GM21447 (cell line): Measurements from ENCODE around the gene TUBG2.
A peak's percentile ranks its signal among the peaks of the same experiment; 100 is the strongest.
"Not testable (repeated sequence)": the region's sequence is repeated elsewhere in the genome, so short reads cannot be mapped to it uniquely, and the experiment has no call there.

ENCODE experiments used
- ATAC-seq: cut with Tn5 transposase; IDR thresholded peaks from one replicate; pipeline ENCODE4 v1.9.1; 2021; ENCODE audit not compliant: unreplicated experiment

TUBG2 gene

DNA sequence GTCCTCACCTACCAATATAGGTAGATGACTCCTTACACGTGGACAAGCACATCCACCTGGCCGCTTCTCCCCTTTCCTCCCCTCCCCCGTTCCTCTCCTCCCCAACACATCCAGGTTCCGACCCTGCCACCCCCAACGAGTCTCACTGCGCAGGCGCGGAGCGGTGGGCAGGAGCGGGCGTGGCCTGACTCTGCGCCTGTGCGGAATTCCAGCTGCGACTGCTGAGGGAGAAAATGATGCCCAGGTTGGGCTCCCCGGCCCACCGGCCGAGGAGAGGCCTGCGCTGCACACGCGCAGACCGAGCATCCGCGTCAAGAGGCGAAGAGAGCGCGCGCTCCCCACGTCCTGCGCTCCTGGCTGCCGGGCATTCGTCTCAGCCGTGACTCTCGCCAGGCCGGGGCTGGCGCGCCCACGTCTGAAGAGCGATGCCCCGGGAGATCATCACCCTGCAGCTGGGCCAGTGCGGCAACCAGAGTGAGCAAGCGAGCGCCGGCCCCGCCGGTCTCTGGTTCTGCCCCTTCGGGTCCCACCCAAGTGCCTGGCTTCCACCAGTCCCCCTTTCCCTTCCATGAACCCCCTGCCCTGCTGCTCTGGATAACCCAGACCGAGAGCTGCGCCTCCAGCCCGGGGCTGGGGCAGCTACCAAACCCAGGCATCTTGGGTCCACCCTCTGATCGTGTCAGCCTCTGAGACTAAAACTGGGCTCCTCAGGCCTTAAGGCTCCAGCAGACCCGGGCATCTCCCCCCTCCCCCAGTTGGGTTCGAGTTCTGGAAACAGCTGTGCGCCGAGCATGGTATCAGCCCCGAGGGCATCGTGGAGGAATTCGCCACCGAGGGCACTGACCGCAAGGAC is at the start of gene TUBG2:
Gene TUBG2, plus strand, starts transcription at position 206 of the 853 bp plus-strand sequence. Its CDS starts 220 bp downstream, at position 426.
- peak; percentile 54 for ATAC-seq

DNA sequence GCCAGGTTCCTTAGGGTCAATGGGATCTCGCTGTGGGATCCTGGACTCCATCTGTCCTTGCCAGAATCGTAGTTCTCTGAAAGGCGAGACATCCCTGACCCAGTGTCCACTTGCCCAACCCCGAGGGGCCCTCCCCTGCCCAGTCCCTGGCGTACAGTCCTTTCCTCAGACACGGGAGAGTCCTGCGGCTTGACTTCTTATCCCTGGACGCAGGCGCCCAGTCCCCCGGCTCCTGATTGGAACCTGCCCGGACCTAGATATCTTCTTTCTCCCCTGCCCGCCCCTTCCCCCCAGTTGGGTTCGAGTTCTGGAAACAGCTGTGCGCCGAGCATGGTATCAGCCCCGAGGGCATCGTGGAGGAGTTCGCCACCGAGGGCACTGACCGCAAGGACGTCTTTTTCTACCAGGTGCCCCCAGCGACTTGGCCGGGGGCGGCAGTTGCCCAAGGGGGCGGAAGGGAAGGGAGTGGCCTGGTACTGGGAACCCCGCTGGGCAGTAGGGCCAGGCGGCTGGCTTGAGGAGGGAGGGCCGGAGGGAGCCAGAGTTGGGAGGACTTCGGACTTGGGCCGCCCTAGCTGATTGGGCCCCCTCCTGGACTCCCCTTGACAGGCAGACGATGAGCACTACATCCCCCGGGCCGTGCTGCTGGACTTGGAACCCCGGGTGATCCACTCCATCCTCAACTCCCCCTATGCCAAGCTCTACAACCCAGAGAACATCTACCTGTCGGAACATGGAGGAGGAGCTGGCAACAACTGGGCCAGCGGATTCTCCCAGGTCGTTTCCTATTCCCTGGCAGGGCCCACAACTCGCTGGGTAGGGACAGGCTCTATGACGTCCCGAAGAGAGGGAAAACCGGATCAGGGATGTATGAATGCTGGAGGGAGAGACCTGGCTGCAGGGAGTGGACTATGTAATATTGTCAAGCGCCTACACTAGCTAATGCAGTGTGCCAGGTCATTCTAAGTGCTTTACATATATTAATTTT is 49.0 kb upstream of the TUBG2 start:
- peak; percentile 9 for ATAC-seq

DNA sequence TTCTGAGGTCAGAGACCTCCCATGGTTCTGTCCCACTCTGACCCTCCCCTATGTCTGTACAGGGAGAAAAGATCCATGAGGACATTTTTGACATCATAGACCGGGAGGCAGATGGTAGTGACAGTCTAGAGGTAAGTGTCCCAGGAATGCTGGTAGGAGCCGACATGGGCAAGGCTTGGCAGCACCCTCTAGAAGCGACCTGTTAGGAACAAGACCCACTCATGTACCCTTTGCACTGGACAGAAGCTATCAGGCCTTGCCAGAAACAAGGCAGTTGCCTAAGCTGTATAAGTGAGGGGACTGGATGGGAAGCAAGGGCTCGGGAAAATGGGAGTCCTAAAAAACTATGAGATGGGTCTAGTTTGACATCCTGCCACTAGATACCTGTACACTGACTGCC is 47.1 kb upstream of the TUBG2 start:
- ATAC-seq, result no peak

DNA sequence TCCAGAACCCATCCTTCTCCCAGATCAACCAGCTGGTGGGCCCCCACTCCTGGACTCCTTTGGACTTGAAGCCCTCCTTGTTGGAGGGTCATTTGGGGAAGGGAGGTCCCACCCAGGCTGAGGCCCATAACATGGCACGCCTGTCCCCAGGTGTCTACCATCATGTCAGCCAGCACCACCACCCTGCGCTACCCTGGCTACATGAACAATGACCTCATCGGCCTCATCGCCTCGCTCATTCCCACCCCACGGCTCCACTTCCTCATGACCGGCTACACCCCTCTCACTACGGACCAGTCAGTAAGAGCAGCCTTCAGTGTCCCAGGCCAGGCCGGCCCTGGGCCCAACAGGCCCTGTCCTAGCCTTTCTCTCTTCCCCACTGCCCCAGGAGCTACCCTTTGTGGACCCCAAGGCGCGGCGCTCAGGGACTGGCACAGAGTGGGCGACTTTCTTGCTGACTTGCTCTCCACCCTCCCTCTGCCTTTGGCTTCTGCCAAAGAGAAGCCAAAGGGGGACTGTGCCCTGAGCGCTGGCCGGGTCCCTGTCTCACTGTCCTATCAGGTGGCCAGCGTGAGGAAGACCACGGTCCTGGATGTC is 45.3 kb upstream of the TUBG2 start:
- no peak for ATAC-seq

DNA sequence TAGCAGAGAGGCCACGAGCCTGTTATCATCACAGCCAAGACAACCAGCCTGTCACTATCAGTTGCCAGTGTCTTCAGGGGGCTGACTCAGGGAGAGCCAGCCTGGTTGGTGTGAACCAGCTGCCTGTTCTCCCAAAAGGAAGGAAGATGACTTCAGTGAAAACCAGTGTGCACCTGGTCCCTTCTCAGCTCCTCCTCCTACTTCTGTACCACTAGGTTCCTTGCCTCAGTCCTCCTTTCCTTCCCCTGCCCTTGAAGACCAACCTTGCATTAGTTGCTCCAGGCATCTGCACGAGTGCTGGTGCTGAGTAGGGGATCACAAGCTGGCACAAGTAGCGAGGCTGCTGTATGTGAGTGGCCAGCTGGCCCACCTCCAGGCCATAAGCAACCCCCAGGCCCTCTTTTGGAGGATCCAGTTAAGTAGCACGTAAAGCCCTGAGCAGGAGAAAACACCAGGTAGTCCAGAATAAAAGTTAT is 41.1 kb upstream of the TUBG2 start:
- ATAC-seq, result no peak

DNA sequence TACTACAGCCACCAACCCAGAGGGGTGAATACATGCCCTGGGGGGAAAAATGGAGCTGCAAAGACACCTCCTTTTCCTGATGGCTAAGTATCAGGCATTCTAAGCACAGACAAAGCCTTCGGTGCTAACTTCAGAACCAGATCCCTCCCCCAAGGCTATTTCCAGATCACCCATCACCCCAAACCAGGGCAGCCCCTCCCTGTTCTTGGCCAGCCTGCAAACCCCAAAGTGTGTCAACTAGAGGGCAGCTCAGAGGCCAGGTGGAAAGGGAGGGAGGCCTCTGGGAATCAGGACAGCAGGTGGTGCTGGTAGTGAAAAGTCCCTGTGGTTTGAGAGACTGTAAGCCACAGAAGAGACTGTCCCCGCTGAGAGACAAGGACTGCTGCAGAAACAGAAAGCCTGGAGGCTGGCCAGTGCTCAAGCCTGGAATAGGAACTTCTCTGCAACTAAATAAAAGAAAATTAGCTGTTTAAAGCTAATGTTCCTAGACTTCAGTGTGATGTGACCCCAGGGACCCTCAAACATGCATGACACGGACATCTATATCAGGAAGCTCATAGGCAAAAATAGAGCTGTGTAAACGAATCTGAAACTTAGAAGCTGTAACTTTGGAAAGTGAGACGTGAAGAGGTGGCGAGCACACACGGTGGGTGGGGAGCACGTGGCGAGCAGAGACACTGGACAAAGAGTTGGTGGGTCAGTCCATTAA is 40.5 kb upstream of the TUBG2 start:
- peak; percentile 77 for ATAC-seq

DNA sequence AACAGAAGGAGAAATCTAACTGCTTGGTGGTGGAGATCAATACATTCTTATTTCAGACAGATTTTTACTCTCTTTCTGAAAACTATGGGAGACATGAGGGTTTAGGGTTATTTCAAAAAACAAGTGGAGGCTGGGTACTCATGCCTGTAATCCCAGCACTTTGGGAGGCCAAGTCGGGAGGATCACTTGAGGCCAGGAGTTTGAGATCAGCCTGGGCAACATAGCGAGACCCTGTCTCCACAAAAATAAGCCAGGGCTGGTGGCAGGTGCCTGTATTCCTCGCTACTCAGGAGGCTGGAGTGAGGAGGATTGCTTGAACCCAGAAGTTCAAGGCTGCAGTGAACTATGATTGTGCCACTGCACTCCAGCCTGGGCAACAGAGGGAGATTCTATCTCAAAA is 37.1 kb upstream of the TUBG2 start:
- not testable (repeated sequence) for ATAC-seq

DNA sequence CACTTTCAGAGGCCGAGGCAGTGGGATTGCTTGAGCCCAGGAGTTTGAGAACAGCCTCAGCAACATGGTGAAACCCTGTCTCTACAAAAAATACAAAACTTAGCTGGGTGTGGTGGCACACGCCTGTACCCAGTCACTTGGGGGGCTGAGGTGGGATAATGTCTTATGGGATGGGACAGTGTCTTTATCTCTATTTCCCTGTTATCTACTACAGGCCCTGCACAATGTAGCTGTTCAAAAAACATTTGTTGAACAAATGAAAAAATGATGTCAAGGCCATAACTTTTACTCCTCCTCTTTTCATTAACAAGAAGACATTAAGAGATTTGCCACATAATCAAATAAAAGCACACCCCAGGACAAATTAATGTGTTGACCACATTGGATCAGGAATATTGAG is 35.8 kb upstream of the TUBG2 start:
- no peak for ATAC-seq

DNA sequence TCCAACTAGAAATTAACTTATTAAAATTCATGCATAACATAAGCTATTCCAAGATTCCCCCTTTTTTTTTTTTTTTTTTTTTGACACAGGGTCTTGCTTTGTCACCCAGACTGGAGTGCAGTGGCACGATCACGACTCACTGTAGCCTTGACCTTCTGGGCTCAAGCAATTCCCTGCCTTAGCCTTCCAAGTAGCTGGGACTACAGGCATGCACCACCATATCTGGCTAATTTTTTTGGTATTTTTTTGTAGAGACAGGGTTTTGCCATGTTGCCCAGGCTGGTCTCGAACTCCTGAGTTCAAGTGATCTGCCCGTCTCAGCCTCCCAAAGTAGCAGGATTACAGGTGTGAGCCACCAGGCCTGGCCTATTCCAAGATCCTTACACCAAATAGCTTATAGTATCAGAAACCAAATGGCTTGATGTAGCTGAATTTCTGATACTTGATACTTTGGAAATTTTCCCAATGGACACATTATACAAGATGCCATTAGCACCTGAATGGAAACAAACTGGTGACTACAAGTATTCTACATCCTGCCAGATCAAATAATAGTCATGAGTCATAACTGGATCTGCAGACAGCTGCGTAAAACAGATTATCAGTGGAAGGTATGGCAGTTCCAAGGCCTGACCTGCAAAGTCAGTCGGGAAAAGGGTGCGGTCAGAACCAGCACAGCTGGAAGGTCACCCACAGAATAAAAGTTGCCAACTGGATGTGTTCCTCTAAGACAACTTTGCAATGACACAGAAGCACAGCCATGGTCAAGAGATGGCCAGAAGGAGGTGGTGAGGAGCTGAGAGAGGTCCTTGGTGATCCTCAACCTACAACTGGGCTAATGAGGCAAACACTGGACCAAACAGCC is 35.1 kb upstream of the TUBG2 start:
- no peak for ATAC-seq

DNA sequence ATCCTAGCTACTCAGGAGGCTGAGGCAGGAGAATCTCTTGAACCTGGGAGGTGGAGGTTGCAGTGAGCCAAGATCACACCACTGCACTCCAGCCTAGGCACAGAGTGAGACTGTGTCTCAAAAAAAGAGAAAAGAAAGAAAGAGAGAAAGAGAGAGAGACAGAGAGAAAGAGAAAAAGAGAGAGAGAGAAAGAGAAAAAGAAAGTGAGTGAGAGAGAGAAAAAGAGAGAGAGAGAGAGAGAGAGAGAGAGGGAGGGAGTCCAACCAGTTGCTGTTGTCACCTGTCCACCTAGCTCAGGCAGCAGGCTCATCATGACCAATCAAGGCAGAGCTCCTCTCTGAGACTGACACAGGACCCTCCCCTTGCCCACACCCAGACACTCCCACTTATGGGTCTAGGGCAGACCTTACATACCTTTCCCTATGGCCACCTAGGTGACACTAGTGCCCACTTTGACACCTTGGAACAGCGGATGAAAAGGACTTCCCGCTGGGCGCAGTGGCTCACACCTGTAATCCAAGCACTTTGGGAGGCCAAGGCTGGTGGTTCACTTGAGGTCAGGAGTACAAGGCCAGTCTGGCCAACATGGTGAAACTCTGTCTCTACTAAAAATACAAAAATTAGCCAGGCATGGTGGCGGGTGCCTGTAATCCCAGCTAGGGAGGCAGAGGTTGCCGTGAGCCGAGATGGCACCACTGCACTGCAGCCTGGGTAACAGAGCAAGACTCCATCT is 31.9 kb upstream of the TUBG2 start:
- not testable (repeated sequence) for ATAC-seq

DNA sequence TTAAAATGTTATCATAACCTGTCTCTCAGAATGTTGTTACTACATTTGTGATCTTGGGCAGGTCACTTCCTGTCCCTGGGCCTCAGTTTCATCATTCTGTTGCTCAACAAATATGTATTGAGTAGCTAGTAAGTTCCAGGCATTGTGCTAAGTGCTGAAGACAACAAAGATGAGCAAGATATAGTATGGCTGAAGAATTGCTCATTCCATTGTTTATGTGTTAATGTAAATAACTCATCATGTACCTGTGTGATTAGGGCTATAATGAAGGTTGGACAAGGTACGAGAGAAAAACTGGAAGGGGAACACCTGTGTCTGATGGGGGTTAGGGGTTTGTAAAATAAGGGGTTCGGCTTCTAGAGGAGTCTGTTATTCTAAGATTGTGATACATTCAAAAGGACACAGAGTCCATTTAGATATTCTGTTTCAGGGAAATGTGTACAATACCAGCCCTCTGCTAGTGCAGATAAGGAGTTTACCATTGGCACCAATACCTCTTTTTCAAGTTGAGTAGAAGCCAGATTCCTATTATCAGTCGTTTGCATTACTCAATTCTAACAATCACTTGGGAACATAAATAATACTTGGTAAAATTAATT is 29.6 kb upstream of the TUBG2 start:
- ATAC-seq, result no peak

DNA sequence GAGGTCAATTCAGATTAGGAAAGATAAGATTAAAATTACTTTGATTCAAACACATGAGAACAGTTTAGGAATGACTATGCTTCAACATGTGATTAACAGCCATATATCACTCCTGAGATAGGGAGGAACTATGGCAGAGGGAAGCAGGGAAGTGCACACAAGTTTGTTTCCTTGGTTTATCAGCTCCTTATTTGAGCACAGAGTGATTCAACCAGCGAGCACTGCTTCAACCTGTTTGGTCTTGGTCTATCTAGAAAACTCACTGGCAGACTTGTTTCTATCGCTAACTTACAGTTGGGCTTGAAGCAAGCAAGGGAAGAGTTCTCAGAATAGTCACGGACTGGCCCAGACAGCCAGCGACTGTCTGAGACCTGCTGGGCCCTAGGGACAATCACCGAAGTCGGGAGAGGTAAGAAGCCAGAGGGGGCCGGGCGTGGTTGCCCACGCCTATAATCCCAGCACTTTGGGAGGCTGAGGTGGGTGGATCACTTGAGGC is 26.1 kb upstream of the TUBG2 start:
- ATAC-seq, result no peak

DNA sequence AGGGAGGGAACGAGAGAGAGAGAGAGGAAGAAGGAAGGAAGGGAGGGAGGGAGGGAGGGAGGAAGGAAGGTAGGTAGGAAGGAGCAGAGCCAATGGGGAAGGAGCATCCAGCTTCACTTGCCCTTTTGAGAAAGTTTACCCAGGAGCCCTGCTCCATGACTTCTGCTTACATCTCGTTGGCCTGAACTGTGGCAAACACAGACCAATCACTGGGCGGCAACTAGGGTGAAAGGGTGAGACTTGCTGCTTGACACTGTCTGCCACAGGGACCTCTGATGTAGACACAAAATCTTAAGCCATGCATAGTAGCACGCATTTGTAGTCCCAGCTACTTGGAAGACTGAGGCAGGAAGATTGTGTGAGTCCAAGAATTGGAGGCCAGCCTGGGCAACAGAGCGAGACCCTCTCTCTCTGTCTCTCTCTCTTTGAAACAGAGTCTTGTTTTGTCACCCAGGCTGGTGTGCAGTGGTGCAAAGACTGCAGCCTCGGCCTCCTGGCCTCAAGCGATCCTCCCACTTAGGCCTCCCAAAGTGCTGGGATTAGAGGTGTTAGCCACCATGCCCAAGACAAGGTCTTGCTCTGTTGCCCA is 19.5 kb upstream of the TUBG2 start:
- no peak for ATAC-seq

DNA sequence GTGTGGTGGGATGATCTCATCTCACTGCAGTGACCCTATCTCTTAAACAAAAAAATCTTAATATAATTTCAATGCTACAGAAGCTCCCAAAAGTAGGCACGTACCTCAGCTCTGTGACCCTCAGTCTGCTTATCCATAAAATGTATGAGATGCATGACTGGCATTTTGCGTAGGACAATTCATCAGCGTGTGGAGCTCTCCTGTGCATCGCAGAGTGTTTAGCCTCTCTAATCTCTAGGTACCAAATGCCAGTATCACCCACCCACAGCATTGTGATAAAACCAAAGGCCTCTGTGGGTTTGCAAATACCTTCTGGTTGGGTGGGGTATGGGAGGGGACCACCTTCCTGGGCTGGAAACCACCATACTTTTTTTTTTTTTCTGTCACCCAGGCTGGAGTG is 19.0 kb upstream of the TUBG2 start:
- no peak for ATAC-seq

DNA sequence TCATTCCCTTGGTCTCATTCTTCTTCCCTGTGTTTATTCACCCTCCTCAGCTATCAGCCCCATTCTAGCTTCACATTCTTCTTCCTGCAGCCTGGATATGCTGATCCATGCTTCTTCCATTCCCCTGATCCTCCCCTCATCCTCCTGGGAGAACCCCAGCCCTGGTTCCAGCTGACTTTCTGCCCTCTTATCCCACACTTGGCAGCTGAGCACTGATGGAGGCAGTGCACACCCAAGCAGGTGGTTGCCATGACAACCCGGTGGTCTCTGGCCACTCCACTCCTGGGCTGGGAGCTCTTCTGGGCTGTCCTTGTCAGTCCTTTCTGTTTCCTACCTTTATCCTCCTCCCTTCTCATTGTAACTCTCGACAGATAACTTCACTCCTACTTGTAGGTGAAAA is 16.7 kb upstream of the TUBG2 start:
- no peak for ATAC-seq

DNA sequence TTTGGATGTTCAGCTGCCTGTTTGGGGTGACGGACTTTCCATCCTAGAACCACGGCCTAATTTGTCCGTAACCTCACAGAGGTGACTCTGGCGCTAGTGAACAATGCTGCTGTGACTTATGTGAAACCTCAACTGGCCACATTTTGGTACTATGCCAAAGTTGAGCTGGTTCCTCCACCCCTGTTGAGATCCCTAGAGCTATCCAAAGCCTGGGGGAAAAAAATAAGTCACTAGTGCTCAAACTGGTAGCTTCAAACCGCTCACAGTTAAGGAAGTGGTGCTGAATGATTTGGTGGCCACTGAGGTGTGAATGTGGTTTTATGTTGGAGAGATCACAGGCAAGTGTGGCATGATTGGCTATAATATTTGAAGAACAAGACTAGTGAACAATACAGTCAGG is 11.3 kb upstream of the TUBG2 start:
- ATAC-seq, result no peak

DNA sequence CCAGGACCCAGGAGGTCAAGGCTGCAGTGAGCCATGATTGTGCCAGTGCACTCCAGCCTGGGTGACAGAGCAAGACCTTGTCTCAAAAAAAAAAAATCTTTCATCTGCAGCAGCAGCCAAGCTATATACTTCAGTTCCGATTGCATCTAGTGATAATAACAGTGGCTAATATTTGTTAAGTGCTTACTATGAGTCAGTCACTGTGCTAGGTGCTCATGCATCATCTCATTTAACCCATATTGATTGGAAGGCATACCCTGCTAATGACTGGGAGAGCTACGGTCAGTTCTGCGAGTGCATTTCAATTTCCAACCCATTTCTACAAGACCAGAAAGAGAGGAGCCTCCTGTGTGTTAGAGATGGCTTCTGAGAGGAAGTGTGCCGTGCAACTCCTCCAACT is 7.7 kb upstream of the TUBG2 start:
- ATAC-seq, result no peak
